Dermis blood vessel endothelial cell (primary cell): Measurements from ENCODE around the gene TNC. TPM values are rescaled to one million over a fixed set of nuclear protein-coding genes. Genes with fewer than 3 reads are reported as not detected.
"Not testable (repeated sequence)": the region's sequence is repeated elsewhere in the genome, so short reads cannot be mapped to it uniquely, and the experiment has no call there.

Experiments used
- DNase-seq: peaks from one replicate; pipeline ENCODE4 v3.0.0; 2010
- total RNA-seq: library from RNA; depleted of rRNA; stranded (reverse); fragments of >200 nt; gene quantifications from 2 replicates; pipeline ENCODE4 v1.2.3, GENCODE V29; 2014

Gene TNC
- total RNA-seq, 1 donor from 2014 or later = 5.1 TPM

DNA sequence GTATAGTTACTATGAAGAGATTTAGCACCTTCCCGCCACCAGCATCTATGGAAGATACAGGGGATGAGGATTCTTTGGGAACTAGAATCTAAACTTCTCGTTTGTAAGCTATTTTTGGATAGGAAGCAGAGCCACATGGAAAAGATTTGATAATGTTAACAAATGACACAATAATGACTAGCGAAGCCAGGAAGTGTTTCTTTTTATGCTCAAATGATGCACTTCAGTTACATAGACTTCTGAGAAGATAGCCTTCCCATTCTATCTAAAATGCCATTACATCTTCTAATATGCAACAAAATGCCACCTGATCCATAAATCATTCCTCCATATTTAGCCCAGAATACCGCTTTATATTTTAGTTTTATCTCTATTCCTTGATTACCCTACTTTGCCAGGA lies 17.0 kb upstream of the TNC start:
- DNase-seq = no peak

DNA sequence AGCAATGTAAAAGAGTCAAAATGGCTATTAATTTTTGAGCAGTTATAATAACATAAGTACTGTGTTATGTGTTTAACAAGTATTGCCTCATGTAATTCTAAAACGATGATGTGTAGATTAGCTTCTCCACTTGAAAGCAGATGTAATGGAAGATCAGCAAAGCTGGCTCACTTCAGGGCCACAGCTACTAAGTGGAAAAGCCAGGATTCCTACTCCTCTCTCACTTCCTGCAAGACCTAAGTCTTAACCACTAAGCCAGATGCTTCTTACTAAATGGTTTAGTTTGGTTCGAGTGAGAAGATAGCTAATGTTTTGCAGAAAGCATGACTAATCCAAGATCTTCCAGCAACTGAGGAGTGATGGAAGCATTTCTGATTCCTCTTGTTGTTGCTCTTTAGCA lies 15.7 kb upstream of the TNC start:
- no peak for DNase-seq

DNA sequence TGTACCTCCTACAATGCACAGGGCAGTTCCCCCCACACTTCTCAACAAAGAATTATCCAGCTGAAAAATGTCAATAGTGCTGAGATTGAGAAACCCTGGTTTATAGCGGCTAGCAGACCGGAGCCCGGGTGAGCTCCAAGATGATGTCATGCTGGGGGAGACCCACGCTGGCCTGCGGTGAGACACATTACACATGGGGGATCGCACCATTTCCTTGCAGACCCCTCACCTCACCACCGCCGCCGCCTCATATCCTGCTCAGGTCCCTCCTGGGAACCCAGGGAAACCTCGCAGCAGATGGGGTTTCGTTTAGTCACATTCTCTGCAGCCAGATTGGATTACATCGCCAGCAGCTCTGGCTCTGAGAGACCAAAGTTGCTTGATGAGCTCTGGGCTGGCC lies 14.7 kb upstream of the TNC start:
- DNase-seq = no peak

DNA sequence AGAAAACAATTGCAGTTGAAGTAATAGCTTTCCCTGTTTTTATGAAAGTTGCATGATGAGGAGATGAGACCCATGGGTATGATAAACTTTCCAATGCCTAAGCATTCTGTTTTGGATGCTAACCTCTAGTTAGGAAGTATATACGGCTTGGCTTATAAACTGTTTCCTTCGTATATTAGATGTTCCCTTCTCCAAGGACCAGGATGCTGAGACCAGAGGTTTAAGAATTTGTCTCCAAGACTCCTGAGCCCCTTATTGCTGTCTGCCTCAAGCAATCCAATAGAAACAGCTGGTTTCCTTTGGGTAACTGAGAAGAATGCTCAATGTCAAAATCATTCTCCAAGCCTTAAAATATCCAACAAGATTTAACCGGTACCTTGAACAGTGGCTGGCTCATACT lies 12.2 kb upstream of the TNC start:
- DNase-seq = no peak

DNA sequence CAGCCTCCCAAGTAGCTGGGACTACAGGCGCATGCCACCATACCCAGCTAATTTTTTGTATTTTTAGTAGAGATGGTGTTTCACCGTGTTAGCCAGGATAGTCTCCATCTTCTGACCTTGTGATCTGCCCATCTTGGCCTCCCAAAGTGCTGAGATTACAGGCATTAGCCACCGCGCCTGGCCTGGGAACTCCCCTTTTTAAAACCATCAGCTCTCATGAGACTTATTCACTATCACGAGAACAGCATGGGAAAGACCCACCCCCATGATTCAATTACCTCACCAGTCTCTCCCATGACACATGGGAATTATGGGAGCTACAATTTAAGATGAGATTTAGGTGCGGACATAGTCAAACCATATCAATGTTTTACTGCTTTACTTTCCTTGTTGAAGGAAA lies 10.8 kb upstream of the TNC start:
- DNase-seq = not testable (repeated sequence)

DNA sequence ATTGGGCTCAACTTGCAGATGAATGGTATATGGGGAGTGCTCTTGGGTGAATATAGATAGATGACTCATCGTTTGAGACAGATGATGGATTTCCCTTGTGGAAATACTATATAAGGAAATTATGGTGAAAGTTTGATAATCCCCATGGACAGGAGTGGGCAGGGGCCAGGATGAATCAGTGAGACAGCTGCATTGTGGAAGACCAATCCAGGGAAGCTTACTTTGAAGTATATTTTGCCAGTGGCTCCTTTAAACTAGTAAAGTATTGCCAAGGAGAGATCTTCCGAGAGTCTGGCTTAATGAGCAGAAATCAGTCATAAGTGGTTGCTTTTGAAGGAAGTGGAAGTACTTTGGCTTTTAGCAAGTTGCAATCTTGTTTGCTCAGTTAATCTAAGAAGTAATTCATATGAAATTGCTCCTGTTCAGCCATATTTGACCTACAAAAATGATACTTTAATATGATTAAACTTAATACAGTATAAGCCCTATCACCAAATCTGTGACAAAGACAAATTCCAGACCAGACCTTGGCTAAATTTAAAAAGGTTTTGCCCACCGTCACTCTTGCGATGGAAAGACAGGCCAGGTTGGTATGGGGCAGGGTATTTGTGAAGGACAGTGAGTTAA lies 9.3 kb upstream of the TNC start:
- DNase-seq = no peak

DNA sequence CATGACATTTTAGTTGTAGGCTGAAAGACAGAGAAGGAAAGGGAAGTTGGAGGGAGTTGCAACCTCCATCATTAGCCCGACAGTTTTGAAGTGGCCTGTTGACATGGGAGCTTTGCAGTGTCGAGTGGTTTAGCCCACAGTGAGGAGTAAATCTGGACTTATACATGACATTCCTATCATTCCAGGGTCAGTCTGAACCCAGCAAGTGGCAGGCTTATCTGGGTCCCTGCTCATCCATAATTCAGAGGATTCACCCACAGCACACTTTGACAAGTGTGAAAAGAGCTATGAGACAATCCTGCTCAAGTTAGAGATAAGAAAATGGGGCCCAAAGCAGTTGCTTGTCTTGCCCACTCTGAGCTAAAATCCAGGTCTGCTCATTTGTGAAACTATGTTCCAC lies 8.4 kb upstream of the TNC start:
- no peak for DNase-seq

DNA sequence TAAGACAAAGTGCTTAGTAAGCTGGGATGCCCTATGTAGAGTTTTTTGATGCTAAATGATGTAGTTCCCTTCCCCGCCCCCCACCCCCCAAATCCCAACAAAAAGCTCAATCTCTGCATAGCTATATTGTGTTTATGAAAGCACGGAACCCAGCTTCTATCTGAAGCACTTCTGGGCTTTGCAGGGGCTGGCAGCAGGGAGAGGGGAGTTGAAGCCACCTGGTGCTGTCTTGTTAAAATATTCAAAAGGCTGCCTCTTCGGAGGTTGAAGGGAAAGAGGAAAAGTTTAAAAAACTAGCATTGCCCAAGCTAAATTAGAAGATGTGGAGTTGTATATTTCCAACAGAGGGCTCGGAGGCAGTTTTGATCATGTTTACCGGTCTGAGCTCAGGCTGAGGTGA lies 5.0 kb upstream of the TNC start:
- DNase-seq = no peak

DNA sequence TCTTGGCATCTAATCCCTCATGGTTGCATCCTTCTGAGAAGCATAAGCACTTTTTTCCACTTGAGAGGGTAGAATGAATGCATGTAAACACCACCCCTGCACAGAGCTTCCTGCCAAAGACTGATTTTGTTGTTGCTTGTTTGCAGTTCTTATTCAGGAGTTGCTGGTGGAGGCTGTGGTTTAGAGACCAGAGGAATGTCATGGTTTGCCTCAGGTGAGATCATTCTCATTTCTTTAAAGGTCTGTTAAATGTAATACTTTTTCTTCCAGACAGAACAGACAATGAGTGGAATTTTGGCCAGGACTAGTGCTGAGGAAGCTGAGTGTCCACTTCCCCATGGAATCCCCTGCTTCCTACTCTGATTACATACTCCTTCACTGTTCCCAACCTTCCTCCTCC lies 3.2 kb upstream of the TNC start:
- no peak for DNase-seq

DNA sequence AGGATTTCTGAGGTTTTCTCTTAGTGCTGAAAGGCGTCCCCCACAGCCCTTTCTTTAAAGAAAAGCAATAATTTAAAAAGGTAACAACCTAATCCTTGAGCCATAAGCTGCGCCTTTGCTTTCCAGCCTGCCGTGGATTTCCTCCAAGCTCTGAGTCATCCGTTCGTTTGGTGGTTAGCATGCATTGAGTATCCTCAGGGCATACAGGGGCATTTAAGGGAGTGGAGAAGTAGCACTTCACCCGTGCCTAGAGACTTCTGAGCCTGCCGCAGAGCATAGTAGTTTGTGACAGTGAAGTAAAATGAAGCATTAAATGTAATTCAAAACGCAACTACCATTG lies 892 bp upstream of the TNC start:
- DNase-seq = peak; percentile 24

DNA sequence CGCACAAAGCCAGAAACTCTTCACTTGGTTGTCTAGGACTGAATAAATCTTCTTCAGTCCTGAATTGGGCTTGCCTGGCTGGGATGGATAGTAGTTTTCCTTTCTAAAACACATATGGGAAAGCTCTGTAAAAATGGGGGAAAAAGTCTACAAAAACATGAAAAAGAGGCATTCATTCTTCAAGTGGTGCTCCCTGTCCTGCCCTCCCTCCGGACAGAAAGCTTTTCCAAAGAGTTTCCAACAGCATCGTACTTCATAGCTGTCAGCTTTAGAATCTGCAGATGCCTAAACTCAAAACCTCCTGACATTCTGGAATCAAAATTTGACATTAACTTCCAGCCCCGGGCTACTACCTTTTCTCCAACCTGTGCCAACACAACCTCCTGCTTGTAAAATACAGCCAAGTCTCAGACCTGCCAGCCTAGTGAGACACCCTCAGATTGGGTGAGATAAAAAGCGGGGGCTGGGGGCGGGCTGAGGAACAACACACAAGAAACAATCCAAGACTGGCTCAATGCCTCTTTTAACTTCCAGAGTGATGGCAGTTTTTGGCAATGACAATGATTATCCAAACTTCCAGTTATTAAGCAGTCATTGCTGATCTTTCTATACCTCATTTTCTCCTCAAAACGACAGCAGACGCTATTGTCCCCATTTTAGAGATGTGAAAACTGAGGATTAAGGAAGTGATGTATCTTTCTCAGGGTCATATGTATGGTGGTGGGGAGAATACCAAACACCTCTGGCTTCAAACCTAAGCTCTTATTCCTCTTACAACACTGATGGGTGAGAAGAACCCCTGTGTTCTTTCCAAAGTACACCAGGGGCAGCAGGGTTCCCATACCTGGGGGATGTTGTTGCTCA lies 1.3 kb downstream of the TNC start:
- DNase-seq = no peak

DNA sequence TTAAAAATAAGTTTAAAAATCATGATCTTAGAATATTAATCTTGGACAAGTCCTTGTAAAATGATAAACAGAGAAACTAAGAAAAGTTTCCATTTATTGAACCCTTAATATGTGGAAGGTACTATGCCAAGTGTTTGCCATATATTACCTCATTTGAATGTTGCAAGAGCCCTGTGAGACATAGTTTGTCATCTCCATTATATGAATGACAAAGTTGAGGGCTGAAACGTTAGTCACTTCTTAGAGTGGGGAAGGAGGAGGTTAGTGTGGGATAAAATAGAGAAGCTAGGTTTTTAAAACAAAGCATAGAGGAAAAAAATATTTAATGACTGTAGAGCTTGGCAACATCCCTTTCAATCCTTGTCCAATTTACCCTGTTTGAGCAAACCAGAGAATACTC lies 2.0 kb downstream of the TNC start:
- no peak for DNase-seq

DNA sequence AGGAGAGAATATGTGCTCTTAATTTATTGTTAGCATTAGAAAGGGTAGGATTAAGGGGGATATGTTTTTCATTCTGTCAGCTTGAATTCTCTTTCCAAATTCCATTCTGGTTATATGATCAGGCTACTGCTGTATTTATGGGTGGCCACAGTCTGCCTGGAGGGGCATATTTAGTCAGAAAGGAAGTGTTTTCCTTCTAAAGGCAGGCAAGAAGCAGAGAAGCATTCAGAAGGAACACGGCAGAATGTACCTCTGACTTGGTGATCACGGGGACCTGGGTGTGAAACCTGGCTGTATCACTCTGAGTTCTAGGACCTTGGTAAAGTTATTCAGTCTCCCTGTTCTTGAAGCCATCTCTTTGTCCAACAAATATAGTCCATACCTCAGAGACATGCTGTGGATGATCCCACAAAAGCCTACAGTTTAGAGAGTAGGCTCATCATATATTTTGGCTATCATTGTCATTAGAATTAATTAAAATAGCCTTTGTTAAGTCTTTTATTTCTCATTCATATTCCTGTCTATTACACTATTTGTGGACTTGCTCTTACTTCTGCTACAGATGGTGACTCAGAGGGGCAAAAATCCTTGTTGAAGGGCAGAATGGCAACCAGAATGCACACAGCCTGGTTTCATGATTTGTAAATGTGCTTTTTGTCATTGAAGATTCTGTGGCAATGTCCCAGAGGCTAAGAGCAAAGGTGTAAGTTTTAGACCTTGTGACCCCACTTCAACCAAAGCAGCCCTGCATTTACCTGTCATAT lies 2.7 kb downstream of the TNC start:
- DNase-seq = no peak

DNA sequence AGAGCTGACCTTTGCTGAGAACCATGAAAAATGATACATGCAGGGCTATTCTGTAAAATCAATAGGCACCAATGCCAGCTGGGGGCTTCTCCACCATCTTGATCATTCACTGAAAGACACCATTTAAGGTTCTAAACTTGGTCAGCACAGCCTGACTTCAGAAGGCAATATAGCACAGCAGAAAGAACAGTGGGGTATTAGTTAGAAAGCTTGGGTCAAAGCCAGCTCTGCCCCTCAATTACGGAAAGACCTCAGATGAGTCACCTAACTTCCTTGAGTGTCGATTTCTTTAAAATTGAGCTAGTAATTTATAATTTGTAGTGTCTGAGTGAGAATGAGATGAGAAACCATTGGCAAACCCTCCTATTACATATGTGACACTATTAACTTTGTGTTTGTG lies 3.4 kb downstream of the TNC start:
- no peak for DNase-seq

DNA sequence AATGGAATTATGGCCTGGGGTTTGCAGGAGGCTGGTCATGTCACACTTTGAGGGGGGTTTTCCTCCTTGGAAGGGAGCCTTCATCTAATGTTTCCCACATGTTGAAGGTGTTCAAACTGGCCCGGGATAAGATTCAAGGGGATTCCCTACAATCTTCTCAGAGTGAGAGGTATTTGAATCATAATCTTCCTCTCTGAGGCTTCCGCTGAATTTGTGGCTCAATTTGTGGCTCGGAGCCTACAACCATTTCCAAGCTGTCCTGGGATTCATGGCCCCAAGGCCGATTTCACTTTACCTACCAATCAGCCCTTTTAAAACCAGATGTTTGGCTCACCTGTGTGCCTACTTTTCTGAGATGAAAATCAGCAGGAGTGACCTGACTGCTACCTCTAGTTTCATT lies 3.9 kb downstream of the TNC start:
- no peak for DNase-seq

DNA sequence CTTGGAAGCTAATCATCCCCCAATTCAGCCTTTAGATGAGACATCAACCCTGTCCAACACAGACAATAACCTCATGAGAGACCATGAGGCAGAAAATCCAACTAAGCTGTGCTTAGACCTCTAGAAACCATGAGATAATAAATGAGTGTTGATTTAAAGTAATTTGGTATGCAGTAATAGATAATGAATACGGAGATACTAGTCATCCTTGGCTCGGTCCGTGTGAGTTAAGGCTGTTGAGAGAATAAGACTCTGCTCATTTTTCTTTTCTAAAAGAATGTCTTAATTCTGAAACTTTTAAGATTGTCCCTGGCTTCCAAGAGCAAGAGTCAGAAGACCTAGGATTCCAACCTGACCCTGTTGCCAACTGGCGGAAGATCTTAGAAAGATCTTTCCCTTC lies 6.1 kb downstream of the TNC start:
- DNase-seq = no peak

DNA sequence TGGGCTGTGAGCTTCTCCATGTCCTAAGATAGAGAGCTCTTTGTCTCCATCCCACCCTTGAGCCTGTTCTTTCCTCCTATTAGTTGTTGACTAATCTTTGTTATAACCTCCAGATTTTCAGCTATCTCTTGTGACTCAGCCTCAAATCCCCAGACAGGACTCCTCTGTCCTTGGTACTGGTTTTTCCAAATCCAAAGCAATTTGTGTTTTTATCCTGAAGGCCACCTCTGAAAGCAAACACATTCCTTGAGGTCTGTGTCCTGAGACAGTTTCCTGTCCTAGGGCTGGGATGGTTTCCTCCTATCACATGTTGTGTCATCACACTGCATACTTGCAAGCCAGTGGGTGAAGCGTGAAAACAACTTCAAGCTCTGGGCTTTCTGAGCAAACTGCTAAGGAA lies 8.5 kb downstream of the TNC start:
- DNase-seq = no peak

DNA sequence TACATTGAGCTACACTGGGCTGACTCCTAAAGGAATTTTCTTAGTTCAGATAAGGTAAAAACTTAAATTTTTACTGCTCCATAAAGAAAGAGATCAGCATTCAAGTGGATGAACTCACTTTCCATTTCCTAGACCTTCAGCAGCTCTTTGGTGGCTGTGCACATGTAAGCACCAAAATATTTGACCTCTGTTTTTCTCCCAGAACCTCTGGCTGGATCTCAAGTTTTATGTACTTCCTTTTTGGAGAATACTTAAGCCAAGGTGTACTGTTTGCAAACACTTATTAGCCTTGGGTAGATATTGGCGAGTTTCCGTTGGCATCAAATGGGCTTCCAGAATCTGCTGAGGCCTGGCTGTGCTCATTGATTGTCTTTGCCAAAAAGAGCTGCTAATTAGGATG lies 10.3 kb downstream of the TNC start:
- DNase-seq = no peak

DNA sequence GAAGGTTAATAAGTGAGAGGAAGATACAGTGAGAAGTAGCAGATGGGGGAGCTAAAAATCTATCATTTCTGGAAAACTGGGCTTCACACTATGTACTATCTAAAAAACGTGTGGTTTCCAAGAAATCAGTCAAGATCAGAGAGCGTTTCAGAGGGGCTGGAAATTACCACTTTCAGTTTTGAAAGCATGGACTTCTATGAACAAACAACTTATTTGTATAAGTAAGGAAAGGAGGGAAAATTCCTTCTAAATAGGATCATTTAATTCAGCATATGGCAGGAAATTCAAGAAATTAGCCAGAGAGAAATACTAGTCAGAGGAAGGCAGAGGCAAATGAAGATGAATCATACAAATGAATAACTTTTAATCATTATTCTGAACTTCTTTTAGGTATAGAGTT lies 11.3 kb downstream of the TNC start:
- no peak for DNase-seq

DNA sequence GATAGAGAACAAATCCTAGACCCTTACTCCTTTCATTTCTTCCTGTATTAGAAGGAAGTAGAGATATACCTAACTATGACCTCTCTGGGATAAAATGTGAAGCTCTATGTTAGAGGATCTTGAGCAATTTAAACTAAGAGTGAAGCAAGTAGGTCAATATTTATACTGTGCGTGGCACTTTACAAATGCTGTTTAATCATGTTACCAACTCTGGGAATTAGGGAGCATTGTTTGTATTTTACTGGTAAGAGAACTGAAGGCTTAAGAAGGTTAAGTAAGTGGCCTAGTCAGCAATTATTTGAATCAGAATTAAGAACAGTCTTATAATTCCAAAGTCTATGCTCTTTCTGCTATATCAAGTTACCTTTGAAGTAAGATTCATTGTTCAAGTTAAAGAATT lies 12.0 kb downstream of the TNC start:
- DNase-seq = no peak

DNA sequence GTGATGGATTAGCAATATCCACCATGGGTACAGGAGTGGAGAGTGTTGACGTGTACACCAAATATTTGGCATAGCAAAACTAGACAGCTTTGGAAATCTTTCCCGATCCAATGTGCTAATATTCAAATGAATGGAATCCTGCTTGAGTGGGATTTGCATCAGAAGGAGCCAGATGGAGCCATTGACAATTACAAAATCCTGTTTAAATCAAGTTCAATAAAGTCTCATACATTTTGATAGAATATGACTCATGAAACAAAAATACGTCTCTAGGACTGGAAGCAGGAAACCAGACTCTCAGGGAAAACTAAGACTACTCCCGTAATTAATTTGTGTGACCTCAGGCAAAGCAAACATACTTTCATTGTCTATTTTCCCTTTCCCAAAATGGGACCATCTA lies 13.0 kb downstream of the TNC start:
- no peak for DNase-seq

DNA sequence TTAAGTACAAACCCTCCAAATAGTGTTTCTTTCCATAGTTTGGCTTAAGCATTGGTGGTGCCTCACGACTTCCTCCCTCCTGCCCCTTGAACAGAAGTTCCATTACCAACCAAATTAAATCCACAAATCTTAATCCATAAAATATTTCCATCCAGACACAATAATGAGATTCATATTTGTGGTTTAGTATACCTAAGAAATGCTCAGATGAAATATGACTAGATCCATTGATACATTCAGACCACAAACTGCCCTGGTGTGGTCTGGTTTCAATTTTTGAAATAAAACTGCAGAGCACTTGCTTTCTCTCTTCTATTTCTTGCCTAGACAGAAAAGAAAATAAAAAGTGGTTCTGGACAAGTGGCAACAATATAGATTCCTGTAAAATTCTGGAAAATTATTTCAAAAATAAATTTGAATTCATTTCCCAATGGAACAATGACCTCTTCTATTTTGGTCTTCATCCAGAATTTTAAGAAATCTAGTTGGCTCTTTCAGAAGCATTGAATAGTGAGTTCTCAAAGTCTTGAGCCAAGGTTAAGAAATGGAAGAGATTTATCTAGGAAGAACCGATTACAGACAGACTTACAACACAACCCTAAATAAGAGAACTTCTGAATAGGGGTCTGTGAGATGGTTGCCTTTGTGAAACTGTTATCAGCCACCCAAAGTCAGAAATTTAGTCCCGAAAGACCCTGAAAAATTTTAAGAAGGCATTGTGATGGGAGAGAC lies 14.0 kb downstream of the TNC start:
- DNase-seq = no peak

DNA sequence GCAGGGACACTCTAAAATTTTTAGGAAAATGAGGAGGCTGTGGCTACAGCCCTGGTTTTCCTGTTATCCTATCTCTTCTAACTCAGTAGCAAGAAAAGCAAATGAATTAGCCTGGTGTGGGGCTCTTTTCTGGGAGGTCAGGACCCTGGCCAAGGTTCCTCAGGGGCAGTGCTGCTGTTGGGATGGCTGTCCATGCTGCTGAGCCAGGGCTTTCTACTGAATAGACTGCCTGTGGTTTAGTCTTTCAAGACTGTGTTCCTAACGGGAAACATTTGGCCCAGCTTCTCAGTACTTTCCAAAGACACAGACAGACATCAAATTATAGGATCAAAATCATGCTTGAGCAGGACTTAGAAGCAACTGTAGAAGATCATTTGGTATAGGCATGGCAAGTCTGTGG lies 18.1 kb downstream of the TNC start:
- no peak for DNase-seq
